PC-9 (cell line): ENCODE results near the gene PKD2L2.
"Not testable (repeated sequence)": the region's sequence is repeated elsewhere in the genome, so short reads cannot be mapped to it uniquely, and the experiment has no call there.

Experiments used
- EZH2 ChIP-seq: fragments of 200-600 bp; sonication (generic); IDR thresholded peaks from 2 replicates; pipeline ENCODE4 v1.8.0; 2017; ENCODE audit warnings: antibody characterized with exemption, low read depth
- TF ChIP-seq, protein P1 (sequence below): fragments of 200-600 bp; sonication (generic); conservative IDR thresholded peaks from 2 replicates; pipeline ENCODE4 v1.6.1; 2017; ENCODE audit warnings: mixed run types, antibody characterized with exemption, mild to moderate bottlenecking, moderate library complexity

DNA sequence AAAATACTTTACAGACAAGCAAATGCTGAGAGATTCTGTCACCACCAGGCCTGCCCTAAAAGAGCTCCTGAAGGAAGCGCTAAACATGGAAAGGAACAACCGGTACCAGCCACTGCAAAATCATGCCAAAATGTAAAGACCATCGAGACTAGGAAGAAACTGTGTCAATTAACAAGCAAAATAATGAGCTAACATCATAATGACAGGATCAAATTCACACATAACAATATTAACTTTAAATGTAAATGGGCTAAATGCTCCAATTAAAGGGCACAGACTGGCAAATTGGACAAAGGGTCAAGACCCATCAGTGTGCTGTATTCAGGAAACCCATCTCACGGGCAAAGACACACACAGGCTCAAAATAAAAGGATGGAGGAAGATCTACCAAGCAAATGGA, 81.1 kb downstream of the PKD2L2 start:
- TF ChIP-seq, protein P1, sequence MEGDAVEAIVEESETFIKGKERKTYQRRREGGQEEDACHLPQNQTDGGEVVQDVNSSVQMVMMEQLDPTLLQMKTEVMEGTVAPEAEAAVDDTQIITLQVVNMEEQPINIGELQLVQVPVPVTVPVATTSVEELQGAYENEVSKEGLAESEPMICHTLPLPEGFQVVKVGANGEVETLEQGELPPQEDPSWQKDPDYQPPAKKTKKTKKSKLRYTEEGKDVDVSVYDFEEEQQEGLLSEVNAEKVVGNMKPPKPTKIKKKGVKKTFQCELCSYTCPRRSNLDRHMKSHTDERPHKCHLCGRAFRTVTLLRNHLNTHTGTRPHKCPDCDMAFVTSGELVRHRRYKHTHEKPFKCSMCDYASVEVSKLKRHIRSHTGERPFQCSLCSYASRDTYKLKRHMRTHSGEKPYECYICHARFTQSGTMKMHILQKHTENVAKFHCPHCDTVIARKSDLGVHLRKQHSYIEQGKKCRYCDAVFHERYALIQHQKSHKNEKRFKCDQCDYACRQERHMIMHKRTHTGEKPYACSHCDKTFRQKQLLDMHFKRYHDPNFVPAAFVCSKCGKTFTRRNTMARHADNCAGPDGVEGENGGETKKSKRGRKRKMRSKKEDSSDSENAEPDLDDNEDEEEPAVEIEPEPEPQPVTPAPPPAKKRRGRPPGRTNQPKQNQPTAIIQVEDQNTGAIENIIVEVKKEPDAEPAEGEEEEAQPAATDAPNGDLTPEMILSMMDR, result not testable (repeated sequence)
- TF ChIP-seq EZH2, result not testable (repeated sequence)
